GM12892 (cell line): ENCODE measurements around the gene KIN.

Experiments used
- DNase-seq: peaks from one replicate; pipeline ENCODE4 v3.0.0; 2011; ENCODE audit not compliant: insufficient read length
- FAIRE-seq: peaks from 2 replicates; lab custom pipeline; 2011; peaks lifted over from hg19 to GRCh38; lab: Jason Lieb, UNC
- POLR2A ChIP-seq: IDR thresholded peaks from 2 replicates; pipeline ENCODE4 v1.6.1; 2011; ENCODE audit warnings: low read depth, low read length, control low read depth
- POLR2AphosphoS5 ChIP-seq: IDR thresholded peaks from 2 replicates; pipeline ENCODE4 v1.6.1; 2011; ENCODE audit warnings: low read depth, low read length, control low read depth
- TAF1 ChIP-seq: IDR thresholded peaks from 2 replicates; pipeline ENCODE4 v1.6.1; 2011; ENCODE audit warnings: low read depth, mild to moderate bottlenecking, control low read depth, low read length, borderline replicate concordance

The KIN gene

GRCh38 chr10:7811000-7811399, 23.2 kb upstream of the KIN start:
- FAIRE-seq (no peak), DNase-seq (no peak)
- TF ChIP-seq POLR2AphosphoS5 = no peak
- no peak for TF ChIP-seq POLR2A
- no peak for TF ChIP-seq TAF1

DNA sequence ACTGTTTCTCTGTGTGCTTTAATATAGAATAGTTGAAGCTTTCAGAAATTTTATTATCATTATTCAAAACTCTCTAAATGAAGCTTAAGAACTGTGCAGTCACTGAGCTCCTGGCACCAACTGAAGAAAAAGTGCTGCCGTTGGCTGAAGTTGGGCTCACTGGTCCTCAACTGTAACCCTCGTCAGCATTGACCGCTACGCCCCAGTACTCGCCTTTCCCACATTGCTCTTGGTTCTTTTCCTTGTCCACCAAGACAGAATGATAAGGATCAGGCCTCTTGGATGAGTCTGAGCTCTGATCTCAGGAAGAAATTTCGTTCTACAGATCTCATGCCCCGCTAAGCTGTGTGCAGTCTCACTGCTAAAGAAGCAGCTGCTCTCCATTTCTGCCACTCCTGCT, 22.6 kb upstream of the KIN start:
- FAIRE-seq (no peak), DNase-seq (no peak)
- TF ChIP-seq TAF1 (no peak), POLR2A (no peak), POLR2AphosphoS5 (no peak)

GRCh38 chr10:7808686-7809267, 21.0 kb upstream of the KIN start:
- TF ChIP-seq POLR2A (no peak), TAF1 (no peak), POLR2AphosphoS5 (no peak)
- no peak for FAIRE-seq
- no peak for DNase-seq

GRCh38 chr10:7804741-7805140, 16.9 kb upstream of the KIN start:
- FAIRE-seq (no peak), DNase-seq (no peak)
- no peak for TF ChIP-seq POLR2A
- TF ChIP-seq POLR2AphosphoS5 = no peak

DNA sequence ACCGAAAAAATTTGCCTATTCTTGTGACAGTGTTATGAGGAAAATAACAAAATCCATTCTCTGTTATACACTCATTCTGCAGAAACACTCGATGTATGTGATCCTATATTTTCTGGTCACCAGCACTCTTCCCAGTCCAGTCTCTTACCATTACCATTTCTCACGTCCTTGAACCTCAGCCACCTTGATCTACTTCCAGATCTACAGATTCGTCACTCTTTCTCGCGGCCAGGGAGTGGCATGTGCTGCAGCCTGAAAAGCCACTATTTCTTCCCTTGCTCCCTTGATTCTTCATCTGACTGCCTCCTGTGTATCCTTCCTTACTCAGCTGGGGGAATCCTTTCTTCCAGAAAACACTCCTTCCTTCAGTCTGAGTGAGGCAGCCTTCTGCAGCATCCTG, 16.4 kb upstream of the KIN start:
- no peak for FAIRE-seq
- TF ChIP-seq POLR2A (no peak), POLR2AphosphoS5 (no peak), TAF1 (no peak)
- DNase-seq = no peak

DNA sequence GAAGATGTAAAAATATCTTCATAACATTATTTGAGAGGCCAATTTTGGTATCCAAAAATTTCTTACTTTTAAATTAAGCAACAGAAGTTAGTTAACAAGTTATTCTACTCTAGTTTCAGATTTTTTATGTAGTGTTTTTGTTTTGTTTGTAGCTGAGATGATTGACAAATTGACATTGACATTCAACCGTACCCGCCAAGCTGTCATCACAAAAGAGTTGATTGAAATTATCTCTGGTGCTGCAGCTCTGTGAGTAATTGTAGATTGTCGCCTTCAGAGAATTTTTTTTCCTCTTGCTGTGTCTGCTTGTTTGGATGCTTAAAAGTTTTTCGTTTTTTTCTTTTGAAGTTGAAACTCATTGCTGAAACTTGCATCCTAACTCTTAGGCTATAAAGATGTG, 14.8 kb upstream of the KIN start:
- DNase-seq = no peak
- no peak for FAIRE-seq
- TF ChIP-seq POLR2A (no peak), POLR2AphosphoS5 (no peak), TAF1 (no peak)

DNA sequence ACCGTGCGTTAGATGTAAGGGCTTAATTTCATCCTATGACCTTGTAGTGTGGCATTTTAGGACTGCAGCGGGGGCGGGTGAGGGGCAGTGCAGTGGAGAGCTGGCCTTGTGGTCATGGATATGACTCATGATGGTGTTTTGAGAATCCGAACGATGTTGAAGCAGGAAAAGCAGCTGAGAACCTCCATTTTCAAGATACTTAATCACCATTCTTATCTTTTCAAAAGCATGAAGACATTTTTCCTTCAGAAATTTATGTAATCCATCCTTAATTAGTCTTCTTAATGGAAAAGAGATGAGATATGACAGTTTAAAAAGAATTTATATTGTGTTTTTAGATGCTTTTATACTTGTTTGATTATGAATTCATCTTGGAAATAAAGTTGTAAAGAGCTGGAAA, 9.8 kb upstream of the KIN start:
- FAIRE-seq = no peak
- DNase-seq = no peak
- TF ChIP-seq POLR2A = no peak
- no peak for TF ChIP-seq TAF1
- no peak for TF ChIP-seq POLR2AphosphoS5

- TF ChIP-seq TAF1 = no peak
- TF ChIP-seq POLR2AphosphoS5 = no peak
- TF ChIP-seq POLR2A = no peak
- FAIRE-seq = no peak
- DNase-seq = no peak
Measured at GRCh38 chr10:7795605-7796004, 7.8 kb upstream of the KIN start.

GRCh38 chr10:7794251-7795026, 6.6 kb upstream of the KIN start:
- no peak for FAIRE-seq
- no peak for DNase-seq
- TF ChIP-seq TAF1 = no peak
- TF ChIP-seq POLR2AphosphoS5 = no peak
- no peak for TF ChIP-seq POLR2A

GRCh38 chr10:7792541-7792940, 4.7 kb upstream of the KIN start:
- no peak for DNase-seq
- TF ChIP-seq POLR2A (no peak), TAF1 (no peak), POLR2AphosphoS5 (no peak)
- no peak for FAIRE-seq

- FAIRE-seq (no peak), DNase-seq (no peak)
- TF ChIP-seq TAF1 (no peak), POLR2A (no peak), POLR2AphosphoS5 (no peak)
Measured at GRCh38 chr10:7789390-7789789, 1.6 kb upstream of the KIN start.

- no peak for FAIRE-seq
- TF ChIP-seq TAF1 (no peak), POLR2AphosphoS5 (no peak), POLR2A (no peak)
- DNase-seq = no peak
Measured at GRCh38 chr10:7788639-7789286, 970 bp upstream of the KIN start.
